Neural progenitor cell (in vitro differentiated cells): Measurements from ENCODE around the gene JPT2. TPM values are rescaled to one million over a fixed set of nuclear protein-coding genes. Genes with fewer than 3 reads are reported as not detected.

ENCODE experiments used
- DNase-seq: peaks from one replicate; pipeline ENCODE4 v3.0.0-alpha.2; 2016; ENCODE audit warnings: low spot score
- H2AFZ ChIP-seq: fragments of 200-600 bp; sonication (generic); replicated peaks from 2 replicates; pipeline ENCODE4 v1.6.1; 2016; ENCODE audit warnings: antibody characterized with exemption
- H3F3A ChIP-seq: fragments of 200-600 bp; sonication (generic); 2 replicates; pipeline ENCODE4 v1.6.1; 2016; ENCODE audit warnings: antibody characterized with exemption, low read depth
- H3K27ac ChIP-seq: fragments of 200-600 bp; sonication (generic); 2 replicates; pipeline ENCODE4 v1.5.1; 2016; ENCODE audit warnings: mild to moderate bottlenecking
- H3K27me3 ChIP-seq: fragments of 200-600 bp; sonication (generic); 2 replicates; pipeline ENCODE4 v1.6.1; 2016; ENCODE audit warnings: mild to moderate bottlenecking, moderate library complexity
- H3K36me3 ChIP-seq: fragments of 200-600 bp; sonication (generic); 2 replicates; pipeline ENCODE4 v1.5.1; 2016
- H3K4me1 ChIP-seq: fragments of 200-600 bp; sonication (generic); 2 replicates; pipeline ENCODE4 v1.6.1; 2016; ENCODE audit warnings: mixed run types
- H3K4me2 ChIP-seq: fragments of 200-600 bp; sonication (generic); 2 replicates; pipeline ENCODE4 v1.6.1; 2016
- H3K4me3 ChIP-seq: fragments of 200-600 bp; sonication (generic); 2 replicates; pipeline ENCODE4 v1.5.1; 2016
- H3K79me2 ChIP-seq: fragments of 200-600 bp; sonication (generic); 2 replicates; pipeline ENCODE4 v1.6.1; 2016; ENCODE audit warnings: low read depth
- H3K9ac ChIP-seq: fragments of 200-600 bp; sonication (generic); 2 replicates; pipeline ENCODE4 v1.6.1; 2016
- H3K9me3 ChIP-seq: fragments of 200-600 bp; sonication (generic); 2 replicates; pipeline ENCODE4 v1.5.1; 2016; ENCODE audit warnings: low read depth
- H4K20me1 ChIP-seq: fragments of 200-600 bp; sonication (generic); 2 replicates; pipeline ENCODE4 v1.6.1; 2016; ENCODE audit warnings: low read depth
- H3K27ac Mint-ChIP-seq: 3 replicates; pipeline ENCODE4 v1.8.0; 2021; ENCODE audit warnings: mixed read lengths
- H3K27me3 Mint-ChIP-seq: 2 replicates; pipeline ENCODE4 v1.8.0; 2022; ENCODE audit warnings: low read depth, mild to moderate bottlenecking, inconsistent platforms, moderate library complexity, mixed read lengths; ENCODE audit not compliant: insufficient read depth
- H3K36me3 Mint-ChIP-seq: 3 replicates; pipeline ENCODE4 v1.8.0; 2021; ENCODE audit warnings: mixed read lengths
- H3K4me1 Mint-ChIP-seq: 3 replicates; pipeline ENCODE4 v1.8.0; 2021; ENCODE audit warnings: mixed read lengths
- H3K4me3 Mint-ChIP-seq: 3 replicates; pipeline ENCODE4 v1.8.0; 2021; ENCODE audit warnings: mild to moderate bottlenecking, moderate library complexity, mixed read lengths
- H3K9me3 Mint-ChIP-seq: 3 replicates; pipeline ENCODE4 v1.8.0; 2020; ENCODE audit warnings: mixed read lengths
- EZH2 ChIP-seq: fragments of 200-600 bp; sonication (generic); IDR thresholded peaks from 2 replicates; pipeline ENCODE4 v1.6.1; 2017; ENCODE audit warnings: antibody characterized with exemption, mild to moderate bottlenecking, moderate library complexity
- EZH2phosphoT487 ChIP-seq: fragments of 200-600 bp; sonication (generic); IDR thresholded peaks from 2 replicates; pipeline ENCODE4 v1.6.1; 2017; ENCODE audit warnings: antibody characterized with exemption
- total RNA-seq: library from RNA; depleted of rRNA; stranded (reverse); fragments of >200 nt; gene quantifications from 2 replicates; pipeline ENCODE4 v1.2.3, GENCODE V29; 2015; ENCODE audit warnings: low replicate concordance
- TF ChIP-seq, protein P1 (sequence below): fragments of 200-600 bp; sonication (generic); IDR thresholded peaks from 2 replicates; pipeline ENCODE4 v1.5.1; 2017; ENCODE audit warnings: antibody characterized with exemption, mild to moderate bottlenecking

JPT2 gene
- total RNA-seq, 1 donor from 2014 or later: 187 TPM

DNA sequence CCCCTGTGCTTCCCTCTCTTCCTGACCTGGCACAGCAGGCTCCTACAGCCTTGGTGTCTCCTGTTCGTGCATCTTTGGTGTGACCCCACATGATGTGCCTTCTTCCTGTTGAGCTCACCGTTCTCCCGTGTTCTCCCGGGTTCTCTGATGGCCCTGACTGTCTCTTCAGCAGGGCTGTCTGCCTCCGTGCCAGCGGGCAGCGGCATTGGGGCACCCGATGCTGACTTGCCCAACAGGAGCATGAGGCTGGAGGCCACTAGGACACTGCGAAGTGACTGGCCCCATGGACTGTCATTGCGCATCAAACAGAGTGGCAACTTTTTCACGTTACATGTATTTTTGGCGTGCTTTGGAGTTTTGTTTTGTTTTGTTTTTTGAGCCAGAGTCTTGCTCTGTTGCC lies 43.5 kb upstream of the JPT2 start:
- Mint-ChIP-seq H3K36me3 (peaks cover 40% of the 10 kb centered on the region), H3K4me1 (peaks cover 3% of the 10 kb centered on the region), H3K27me3 (peaks cover 4% of the 10 kb centered on the region), H3K27ac (no peak overlapping the region), H3K4me3 (no peak overlapping the region), H3K9me3 (no peaks in the 10 kb centered on the region)
- Histone ChIP-seq H4K20me1 (peaks cover 41% of the 10 kb centered on the region), H3K4me1 (no peaks in the 10 kb centered on the region), H3K27ac (no peak overlapping the region), H3K4me2 (no peak overlapping the region), H2AFZ (no peak overlapping the region), H3F3A (no peaks in the 10 kb centered on the region), H3K9me3 (no peaks in the 10 kb centered on the region), H3K79me2 (peaks cover 65% of the 10 kb centered on the region), H3K9ac (no peak overlapping the region), H3K36me3 (no peaks in the 10 kb centered on the region), H3K27me3 (no peaks in the 10 kb centered on the region), H3K4me3 (no peak overlapping the region)
- TF ChIP-seq, protein P1, sequence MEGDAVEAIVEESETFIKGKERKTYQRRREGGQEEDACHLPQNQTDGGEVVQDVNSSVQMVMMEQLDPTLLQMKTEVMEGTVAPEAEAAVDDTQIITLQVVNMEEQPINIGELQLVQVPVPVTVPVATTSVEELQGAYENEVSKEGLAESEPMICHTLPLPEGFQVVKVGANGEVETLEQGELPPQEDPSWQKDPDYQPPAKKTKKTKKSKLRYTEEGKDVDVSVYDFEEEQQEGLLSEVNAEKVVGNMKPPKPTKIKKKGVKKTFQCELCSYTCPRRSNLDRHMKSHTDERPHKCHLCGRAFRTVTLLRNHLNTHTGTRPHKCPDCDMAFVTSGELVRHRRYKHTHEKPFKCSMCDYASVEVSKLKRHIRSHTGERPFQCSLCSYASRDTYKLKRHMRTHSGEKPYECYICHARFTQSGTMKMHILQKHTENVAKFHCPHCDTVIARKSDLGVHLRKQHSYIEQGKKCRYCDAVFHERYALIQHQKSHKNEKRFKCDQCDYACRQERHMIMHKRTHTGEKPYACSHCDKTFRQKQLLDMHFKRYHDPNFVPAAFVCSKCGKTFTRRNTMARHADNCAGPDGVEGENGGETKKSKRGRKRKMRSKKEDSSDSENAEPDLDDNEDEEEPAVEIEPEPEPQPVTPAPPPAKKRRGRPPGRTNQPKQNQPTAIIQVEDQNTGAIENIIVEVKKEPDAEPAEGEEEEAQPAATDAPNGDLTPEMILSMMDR: no peak
- no peak for TF ChIP-seq EZH2phosphoT487
- TF ChIP-seq EZH2: no peak
- no peak for DNase-seq

DNA sequence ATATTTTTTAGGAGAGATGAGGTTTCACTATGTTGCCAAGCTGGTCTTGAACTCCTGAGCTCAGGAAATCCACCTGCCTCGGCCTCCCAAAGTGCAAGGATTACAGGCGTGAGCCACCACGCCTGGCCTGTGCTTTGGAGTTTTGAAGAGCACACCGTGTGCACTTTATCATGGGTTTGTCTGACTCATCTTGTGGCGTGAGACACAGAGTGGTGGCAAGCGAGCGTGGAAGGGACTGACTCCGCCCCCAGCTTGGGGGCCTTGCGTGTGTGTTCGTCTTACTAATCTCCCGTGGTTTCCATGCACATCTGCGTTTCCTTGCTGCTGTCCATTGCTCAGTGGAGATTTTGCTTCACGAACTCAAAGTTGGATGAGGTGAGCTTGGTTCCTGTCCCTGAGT lies 43.0 kb upstream of the JPT2 start:
- no peaks in the 10 kb centered on the region for H3K4me1 ChIP-seq
- H3K36me3 ChIP-seq: no peaks in the 10 kb centered on the region
- no peak for TF ChIP-seq EZH2phosphoT487
- no peak for TF ChIP-seq EZH2
- TF ChIP-seq, protein P1: no peak
- H2AFZ ChIP-seq: no peak overlapping the region
- H3K79me2 ChIP-seq: peaks cover 59% of the 10 kb centered on the region
- H3K27ac Mint-ChIP-seq: no peak overlapping the region
- no peaks in the 10 kb centered on the region for H3K9me3 ChIP-seq
- no peak overlapping the region for H3K4me3 ChIP-seq
- no peak overlapping the region for H3K27ac ChIP-seq
- H3K4me3 Mint-ChIP-seq: no peak overlapping the region
- no peak for DNase-seq
- H3K4me2 ChIP-seq: no peak overlapping the region
- no peaks in the 10 kb centered on the region for H3K27me3 ChIP-seq
- no peaks in the 10 kb centered on the region for H3F3A ChIP-seq
- peaks cover 37% of the 10 kb centered on the region for H4K20me1 ChIP-seq
- H3K4me1 Mint-ChIP-seq: peaks cover 3% of the 10 kb centered on the region
- H3K9ac ChIP-seq: no peak overlapping the region
- H3K27me3 Mint-ChIP-seq: peaks cover 2% of the 10 kb centered on the region
- peaks cover 42% of the 10 kb centered on the region for H3K36me3 Mint-ChIP-seq
- H3K9me3 Mint-ChIP-seq: no peaks in the 10 kb centered on the region

DNA sequence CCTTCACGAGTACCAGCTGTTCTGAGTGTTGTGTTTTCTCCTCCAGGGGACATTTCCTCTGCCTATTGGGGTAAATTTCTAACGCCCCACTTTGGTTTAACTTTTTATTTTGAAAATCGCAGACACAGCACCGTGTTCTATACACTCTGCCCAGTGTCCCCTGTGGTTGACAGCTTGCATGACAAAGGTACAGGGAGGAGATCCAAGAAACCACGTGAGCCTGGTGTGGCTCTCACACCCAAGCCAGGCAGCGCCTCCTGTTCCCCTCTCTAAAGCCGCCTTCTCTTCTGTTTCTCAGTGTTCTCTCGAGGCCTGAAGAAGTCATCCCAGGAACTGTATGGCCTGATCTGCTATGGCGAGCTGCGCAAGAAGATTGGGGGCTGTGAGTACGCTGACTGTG lies 40.6 kb upstream of the JPT2 start:
- peaks cover 37% of the 10 kb centered on the region for H3K79me2 ChIP-seq
- no peak for DNase-seq
- H3K4me3 ChIP-seq: no peak overlapping the region
- no peak overlapping the region for H3K4me3 Mint-ChIP-seq
- no peaks in the 10 kb centered on the region for H3K36me3 ChIP-seq
- no peak overlapping the region for H3K9ac ChIP-seq
- H3K27ac ChIP-seq: no peak overlapping the region
- H3K27me3 ChIP-seq: no peaks in the 10 kb centered on the region
- no peaks in the 10 kb centered on the region for H3F3A ChIP-seq
- H3K4me1 Mint-ChIP-seq: peaks cover 3% of the 10 kb centered on the region
- H2AFZ ChIP-seq: no peak overlapping the region
- no peaks in the 10 kb centered on the region for H3K9me3 ChIP-seq
- H3K4me2 ChIP-seq: no peak overlapping the region
- H3K9me3 Mint-ChIP-seq: no peaks in the 10 kb centered on the region
- H4K20me1 ChIP-seq: peaks cover 20% of the 10 kb centered on the region
- H3K36me3 Mint-ChIP-seq: peaks cover 40% of the 10 kb centered on the region
- H3K27me3 Mint-ChIP-seq: peaks cover 2% of the 10 kb centered on the region
- H3K27ac Mint-ChIP-seq: no peak overlapping the region
- TF ChIP-seq EZH2phosphoT487 (no peak), EZH2 (no peak)
- TF ChIP-seq, protein P1: no peak
- no peaks in the 10 kb centered on the region for H3K4me1 ChIP-seq
